Measurements from ENCODE around the gene RAB3IP. TPM values are rescaled to one million over a fixed set of nuclear protein-coding genes. Genes with fewer than 3 reads are reported as not detected.

RAB3IP gene
- total RNA-seq, 1 experiment from 2014 or later: 39.4 TPM

GRCh38 chr12:69779928-69780327 lies 41.3 kb downstream of the RAB3IP start:
- H3K27me3 ChIP-seq (replicated peaks; ENCODE audit: insufficient read depth, low read depth, low read length, poor library complexity): no peaks in the 10 kb centered on the region
- DNase-seq (ENCODE audit: low spot score): peak; percentile 76
- ChIA-PET POLR2A (ENCODE audit: low non-redundant PET) (interaction anchor here (0.7 kb wide), 1 partner anchor 1123 kb away, joined by 3 read pairs; no protein-coding TSS in a partner anchor), CTCF (interaction anchor here (0.6 to 1.6 kb wide), 4 partner anchors 19 to 797 kb away, joined by 3 to 7 read pairs (median 5); no protein-coding TSS in a partner anchor)
- intact Hi-C loops (cut with micrococcal nuclease; ENCODE audit: unreplicated experiment): loop anchor here (5.0 kb wide), 3 partner anchors 97 to 952 kb away; no protein-coding TSS in a partner anchor
- BruUV-seq (replicated peaks): no TSS peak
- H3K9me3 ChIP-seq (ENCODE audit: low read depth, low read length, poor library complexity, severe bottlenecking): no peaks in the 10 kb centered on the region
- no peaks in the 10 kb centered on the region for H3K36me3 ChIP-seq (ENCODE audit: insufficient read depth, low read length, poor library complexity, severe bottlenecking)
- no peaks in the 10 kb centered on the region for H3K4me1 ChIP-seq (ENCODE audit: insufficient read depth, low read length, poor library complexity, severe bottlenecking)
- no peak for TF ChIP-seq EZH2 (IDR thresholded peaks at IDR 0.05; ENCODE audit: borderline replicate concordance, low read depth, low read length, poor library complexity, severe bottlenecking)
- TF ChIP-seq, protein P1, sequence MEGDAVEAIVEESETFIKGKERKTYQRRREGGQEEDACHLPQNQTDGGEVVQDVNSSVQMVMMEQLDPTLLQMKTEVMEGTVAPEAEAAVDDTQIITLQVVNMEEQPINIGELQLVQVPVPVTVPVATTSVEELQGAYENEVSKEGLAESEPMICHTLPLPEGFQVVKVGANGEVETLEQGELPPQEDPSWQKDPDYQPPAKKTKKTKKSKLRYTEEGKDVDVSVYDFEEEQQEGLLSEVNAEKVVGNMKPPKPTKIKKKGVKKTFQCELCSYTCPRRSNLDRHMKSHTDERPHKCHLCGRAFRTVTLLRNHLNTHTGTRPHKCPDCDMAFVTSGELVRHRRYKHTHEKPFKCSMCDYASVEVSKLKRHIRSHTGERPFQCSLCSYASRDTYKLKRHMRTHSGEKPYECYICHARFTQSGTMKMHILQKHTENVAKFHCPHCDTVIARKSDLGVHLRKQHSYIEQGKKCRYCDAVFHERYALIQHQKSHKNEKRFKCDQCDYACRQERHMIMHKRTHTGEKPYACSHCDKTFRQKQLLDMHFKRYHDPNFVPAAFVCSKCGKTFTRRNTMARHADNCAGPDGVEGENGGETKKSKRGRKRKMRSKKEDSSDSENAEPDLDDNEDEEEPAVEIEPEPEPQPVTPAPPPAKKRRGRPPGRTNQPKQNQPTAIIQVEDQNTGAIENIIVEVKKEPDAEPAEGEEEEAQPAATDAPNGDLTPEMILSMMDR (conservative IDR thresholded peaks at IDR 0.05; ENCODE audit: low read depth, low read length): peak; percentile 87
- H3K4me3 ChIP-seq (ENCODE audit: low read depth, low read length, poor library complexity, severe bottlenecking): no peak overlapping the region
- H3K27ac ChIP-seq (ENCODE audit: low read depth, low read length, poor library complexity, severe bottlenecking): no peak overlapping the region

- Histone ChIP-seq H3K4me3 (ENCODE audit: low read depth, low read length, poor library complexity, severe bottlenecking) (no peak overlapping the region), H3K4me1 (ENCODE audit: insufficient read depth, low read length, poor library complexity, severe bottlenecking) (no peaks in the 10 kb centered on the region), H3K9me3 (ENCODE audit: low read depth, low read length, poor library complexity, severe bottlenecking) (no peaks in the 10 kb centered on the region), H3K27ac (ENCODE audit: low read depth, low read length, poor library complexity, severe bottlenecking) (no peak overlapping the region), H3K27me3 (replicated peaks; ENCODE audit: insufficient read depth, low read depth, low read length, poor library complexity) (no peaks in the 10 kb centered on the region), H3K36me3 (ENCODE audit: insufficient read depth, low read length, poor library complexity, severe bottlenecking) (no peaks in the 10 kb centered on the region)
- no peak for TF ChIP-seq EZH2 (IDR thresholded peaks at IDR 0.05; ENCODE audit: borderline replicate concordance, low read depth, low read length, poor library complexity, severe bottlenecking)
- TF ChIP-seq, protein P1 (conservative IDR thresholded peaks at IDR 0.05; ENCODE audit: low read depth, low read length): no peak
- DNase-seq (ENCODE audit: low spot score): no peak
- intact Hi-C loops (cut with micrococcal nuclease; ENCODE audit: unreplicated experiment): loop anchor here (5.0 kb wide), 3 partner anchors 94 to 949 kb away; no protein-coding TSS in a partner anchor
- CTCF ChIA-PET: no interaction called here
- no TSS peak for BruUV-seq (replicated peaks)
- POLR2A ChIA-PET (ENCODE audit: low non-redundant PET): interaction anchor here (0.7 kb wide), 1 partner anchor 269 kb away, joined by 3 read pairs; no protein-coding TSS in a partner anchor
Measured at GRCh38 chr12:69783365-69783764, 44.7 kb downstream of the RAB3IP start.

DNA sequence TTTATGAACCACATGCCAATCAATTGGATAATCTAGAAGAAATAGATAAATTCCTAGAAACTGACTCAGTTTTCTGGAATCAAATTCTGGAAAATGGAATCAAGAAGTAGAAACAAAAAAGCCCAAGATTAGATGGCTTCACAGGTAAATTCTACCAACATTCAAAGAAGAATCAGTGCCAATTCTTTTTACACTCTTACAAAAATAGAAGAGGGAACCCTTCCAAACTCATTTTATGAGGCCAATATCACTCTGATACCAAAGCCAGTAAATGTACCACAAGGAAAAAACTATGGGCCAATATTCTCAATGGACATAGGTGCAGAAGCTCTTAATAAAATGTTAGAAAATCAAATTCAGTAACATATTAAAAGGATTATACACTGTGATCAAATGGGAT lies 50.7 kb downstream of the RAB3IP start:
- no TSS peak for BruUV-seq (replicated peaks)
- no peak for TF ChIP-seq EZH2 (IDR thresholded peaks at IDR 0.05; ENCODE audit: borderline replicate concordance, low read depth, low read length, poor library complexity, severe bottlenecking)
- TF ChIP-seq, protein P1 (conservative IDR thresholded peaks at IDR 0.05; ENCODE audit: low read depth, low read length): no peak
- intact Hi-C loops (cut with micrococcal nuclease; ENCODE audit: unreplicated experiment): no loop called here
- no peak for DNase-seq (ENCODE audit: low spot score)
- CTCF ChIA-PET: no interaction called here
- no peaks in the 10 kb centered on the region for H3K4me1 ChIP-seq (ENCODE audit: insufficient read depth, low read length, poor library complexity, severe bottlenecking)
- H3K36me3 ChIP-seq (ENCODE audit: insufficient read depth, low read length, poor library complexity, severe bottlenecking): peaks cover 3% of the 10 kb centered on the region
- POLR2A ChIA-PET (ENCODE audit: low non-redundant PET): no interaction called here
- H3K27me3 ChIP-seq (replicated peaks; ENCODE audit: insufficient read depth, low read depth, low read length, poor library complexity): no peaks in the 10 kb centered on the region
- no peak overlapping the region for H3K4me3 ChIP-seq (ENCODE audit: low read depth, low read length, poor library complexity, severe bottlenecking)
- no peak overlapping the region for H3K27ac ChIP-seq (ENCODE audit: low read depth, low read length, poor library complexity, severe bottlenecking)
- peaks cover 21% of the 10 kb centered on the region for H3K9me3 ChIP-seq (ENCODE audit: low read depth, low read length, poor library complexity, severe bottlenecking)
